H1 (cell line): ENCODE data around the gene GUCY1A2. TPM values are rescaled to one million over a fixed set of nuclear protein-coding genes. Genes with fewer than 3 reads are reported as not detected.

Source experiments
- CTCF ChIA-PET: fragments of 300-600 bp; sonication (Branson Sonifier 250); formaldehyde crosslinking; loops from one replicate; lab custom pipeline; 2021; ENCODE audit not compliant: partially characterized antibody; lab: Charles Lee
- POLR2A ChIA-PET: fragments of 300-600 bp; sonication (Branson Sonifier 250); formaldehyde crosslinking; loops from one replicate; lab custom pipeline; 2021; ENCODE audit warnings: inconsistent platforms; ENCODE audit not compliant: partially characterized antibody; lab: Charles Lee
- DNase-seq, 2 experiments: peaks; one replicate each; pipeline versions ENCODE4 v3.0.0 to v3.0.0-alpha.2; 2010 to 2022; ENCODE audit warnings: low spot score in 2 of 2, low read depth in 1 of 2, mixed read lengths in 1 of 2
- FAIRE-seq: peaks from 2 replicates; lab custom pipeline; 2011; peaks lifted over from hg19 to GRCh38; lab: Jason Lieb, UNC
- H2AFZ ChIP-seq: 2 replicates; pipeline ENCODE4 v1.8.1; 2012; ENCODE audit warnings: low read length, inconsistent platforms
- H2AK5ac ChIP-seq: 2 replicates; pipeline ENCODE4 v1.6.1; 2013; ENCODE audit warnings: low read depth, low read length
- H2BK120ac ChIP-seq: replicated peaks from 2 replicates; pipeline ENCODE3; 2013; ENCODE audit warnings: low read depth, low read length, inconsistent platforms
- H2BK12ac ChIP-seq: 2 replicates; pipeline ENCODE4 v1.6.1; 2013; ENCODE audit warnings: low read depth, low read length
- H2BK15ac ChIP-seq: 2 replicates; pipeline ENCODE4 v1.6.1; 2013; ENCODE audit warnings: low read length
- H2BK20ac ChIP-seq: 2 replicates; pipeline ENCODE4 v1.6.1; 2013; ENCODE audit warnings: low read length
- H2BK5ac ChIP-seq: 2 replicates; pipeline ENCODE4 v1.6.1; 2013; ENCODE audit warnings: low read depth, low read length
- H3K14ac ChIP-seq: 2 replicates; pipeline ENCODE4 v1.6.1; 2013; ENCODE audit warnings: inconsistent platforms; ENCODE audit not compliant: insufficient read length
- H3K18ac ChIP-seq: 2 replicates; pipeline ENCODE4 v1.6.1; 2013; ENCODE audit warnings: low read length; ENCODE audit errors: extremely low read depth
- H3K23ac ChIP-seq: 2 replicates; pipeline ENCODE4 v1.6.1; 2013; ENCODE audit warnings: inconsistent platforms; ENCODE audit not compliant: insufficient read length
- H3K23me2 ChIP-seq: 2 replicates; pipeline ENCODE4 v1.6.1; 2013; ENCODE audit warnings: low read depth, low read length
- H3K27ac ChIP-seq: 2 replicates; pipeline ENCODE4 v1.6.1; 2011; ENCODE audit warnings: low read depth, low read length, inconsistent platforms
- H3K27me3 ChIP-seq, 4 experiments: replicated peaks in 1 of 4; 1 replicate in 1 of 4; 2 replicates in 3 of 4; pipeline versions ENCODE4 v1.6.1 to v1.8.1; 2011 to 2013; ENCODE audit warnings: low read length in 3 of 4, mild to moderate bottlenecking in 3 of 4, inconsistent platforms in 2 of 4, mixed read lengths in 2 of 4, moderate library complexity in 1 of 4; ENCODE audit not compliant: control insufficient read depth in 3 of 4, insufficient read depth in 3 of 4; ENCODE audit errors: extremely low read depth in 1 of 4
- H3K36me3 ChIP-seq, 4 experiments: 2 replicates each; pipeline versions ENCODE4 v1.6.1 to v1.8.1; 2011 to 2013; ENCODE audit warnings: mild to moderate bottlenecking in 4 of 4, low read length in 3 of 4, moderate library complexity in 2 of 4, control low read depth in 1 of 4, inconsistent platforms in 1 of 4; ENCODE audit not compliant: insufficient read depth in 4 of 4, control insufficient read depth in 2 of 4
- H3K4ac ChIP-seq: replicated peaks from 2 replicates; pipeline ENCODE3; 2013; ENCODE audit warnings: low read length, low read depth, mixed read lengths, inconsistent platforms; ENCODE audit not compliant: insufficient read length
- H3K4me1 ChIP-seq, 4 experiments: replicated peaks in 1 of 4; 1 replicate in 1 of 4; 2 replicates in 3 of 4; pipeline versions ENCODE4 v1.6.1 to v1.8.1; 2011 to 2013; ENCODE audit warnings: low read length in 3 of 4, inconsistent platforms in 2 of 4, mixed read lengths in 1 of 4; ENCODE audit not compliant: insufficient read depth in 4 of 4, control insufficient read depth in 3 of 4
- H3K4me2 ChIP-seq, 2 experiments: 2 replicates each; pipeline versions ENCODE4 v1.6.1 to v1.8.1; 2011 to 2013; ENCODE audit warnings: low read depth in 2 of 2, low read length in 2 of 2, control low read depth in 1 of 2, inconsistent platforms in 1 of 2, mild to moderate bottlenecking in 1 of 2; ENCODE audit not compliant: insufficient read depth in 1 of 2
- H3K4me3 ChIP-seq, 4 experiments: fragments of 200-600, 300-600 bp in 1 of 4; sonication (generic), shearing (Covaris generic), sonication (Bioruptor Twin) in 1 of 4; 2 replicates each; pipeline versions ENCODE4 v1.5.1 to v1.8.1; 2011 to 2016; ENCODE audit warnings: low read length in 4 of 4, low read depth in 3 of 4, control low read depth in 2 of 4, inconsistent platforms in 2 of 4, mild to moderate bottlenecking in 2 of 4, mixed read lengths in 1 of 4, moderate library complexity in 1 of 4; ENCODE audit not compliant: insufficient read depth in 2 of 4; ENCODE audit errors: extremely low read depth in 1 of 4
- H3K56ac ChIP-seq: replicated peaks from 2 replicates; pipeline ENCODE3; 2013; ENCODE audit warnings: low read depth, mild to moderate bottlenecking, mixed read lengths, low read length, inconsistent platforms; ENCODE audit not compliant: insufficient read length
- H3K79me1 ChIP-seq: 2 replicates; pipeline ENCODE4 v1.6.1; 2013; ENCODE audit warnings: low read depth, low read length, control low read depth
- H3K79me2 ChIP-seq, 2 experiments: 2 replicates each; pipeline versions ENCODE4 v1.6.1 to v1.8.1; 2012 to 2013; ENCODE audit warnings: low read length in 2 of 2, mild to moderate bottlenecking in 2 of 2, inconsistent platforms in 1 of 2; ENCODE audit not compliant: insufficient read depth in 2 of 2, control insufficient read depth in 1 of 2
- H3K9ac ChIP-seq, 4 experiments: replicated peaks in 1 of 4; 1 replicate in 1 of 4; 2 replicates in 3 of 4; pipeline versions ENCODE4 v1.6.1 to v1.8.1; 2011 to 2013; ENCODE audit warnings: low read depth in 3 of 4, low read length in 3 of 4, control low read depth in 2 of 4, mild to moderate bottlenecking in 2 of 4, moderate library complexity in 2 of 4, inconsistent platforms in 1 of 4; ENCODE audit errors: extremely low read depth in 1 of 4
- H3K9me3 ChIP-seq, 2 experiments: 2 replicates each; pipeline versions ENCODE4 v1.6.1 to v1.8.1; 2012 to 2013; ENCODE audit warnings: mild to moderate bottlenecking in 2 of 2, moderate library complexity in 2 of 2, control low read depth in 1 of 2, inconsistent platforms in 1 of 2, low read depth in 1 of 2, low read length in 1 of 2, mixed read lengths in 1 of 2; ENCODE audit not compliant: insufficient read depth in 2 of 2
- H4K20me1 ChIP-seq, 2 experiments: replicated peaks in 1 of 2; 2 replicates each; pipeline versions ENCODE3 to v1.8.1; 2011 to 2013; ENCODE audit warnings: inconsistent platforms in 2 of 2, low read length in 2 of 2, mild to moderate bottlenecking in 1 of 2; ENCODE audit not compliant: insufficient read depth in 2 of 2, control insufficient read depth in 1 of 2
- H4K5ac ChIP-seq: 2 replicates; pipeline ENCODE4 v1.6.1; 2013; ENCODE audit warnings: low read length, low read depth, mixed read lengths, inconsistent platforms; ENCODE audit not compliant: insufficient read length
- H4K8ac ChIP-seq: 2 replicates; pipeline ENCODE4 v1.8.0; 2013; ENCODE audit warnings: mild to moderate bottlenecking, moderate library complexity, low read length, inconsistent platforms; ENCODE audit not compliant: insufficient read depth; ENCODE audit errors: extremely low read depth
- H4K91ac ChIP-seq: replicated peaks from 2 replicates; pipeline ENCODE3; 2013; ENCODE audit warnings: low read length, mixed read lengths, inconsistent platforms; ENCODE audit not compliant: insufficient read length
- BCL11A ChIP-seq, 2 experiments: IDR thresholded peaks; one replicate each; pipeline ENCODE4 v1.6.1; 2011; ENCODE audit warnings: low read depth in 2 of 2, low read length in 2 of 2, mild to moderate bottlenecking in 2 of 2
- CEBPB ChIP-seq: IDR thresholded peaks from 2 replicates; pipeline ENCODE4 v1.6.1; 2012; ENCODE audit warnings: low read depth, low read length
- CREB1 ChIP-seq: IDR thresholded peaks from 2 replicates; pipeline ENCODE4 v1.6.1; 2012; ENCODE audit warnings: inconsistent platforms
- EZH2 ChIP-seq: fragments of 200-600 bp; sonication (generic); IDR thresholded peaks from 2 replicates; pipeline ENCODE4 v1.7.1; 2012; ENCODE audit warnings: low read depth, mild to moderate bottlenecking, moderate library complexity, low read length, inconsistent platforms; ENCODE audit not compliant: severe bottlenecking
- FOSL1 ChIP-seq: IDR thresholded peaks from 2 replicates; pipeline ENCODE4 v1.6.1; 2011; ENCODE audit warnings: mild to moderate bottlenecking, low read depth, low read length, moderate library complexity; ENCODE audit not compliant: insufficient read depth
- KDM5A ChIP-seq: fragments of 200-600 bp; IDR thresholded peaks from 2 replicates; pipeline ENCODE4 v1.7.1; 2012; ENCODE audit warnings: mild to moderate bottlenecking, low read length, inconsistent platforms, mixed read lengths
- NANOG ChIP-seq: IDR thresholded peaks from 2 replicates; pipeline ENCODE4 v1.6.1; 2011; ENCODE audit warnings: low read length, low read depth, mild to moderate bottlenecking, inconsistent platforms; ENCODE audit not compliant: insufficient read depth, poor library complexity, severe bottlenecking
- NRF1 ChIP-seq: IDR thresholded peaks from 2 replicates; pipeline ENCODE4 v1.6.1; 2011; ENCODE audit warnings: mild to moderate bottlenecking, low read depth, low read length, improper control_type of control experiment
- PHF8 ChIP-seq: fragments of 200-600 bp; sonication (generic); conservative IDR thresholded peaks from 2 replicates; pipeline ENCODE4 v1.7.1; 2012; ENCODE audit warnings: low read depth, mild to moderate bottlenecking, inconsistent platforms, low read length, moderate library complexity
- RAD21 ChIP-seq, 2 experiments: IDR thresholded peaks in 1 of 2; conservative IDR thresholded peaks in 1 of 2; 2 replicates each; pipeline ENCODE4 v1.6.1; 2011; ENCODE audit warnings: low read depth in 2 of 2, low read length in 2 of 2, improper control_type of control experiment in 1 of 2, inconsistent platforms in 1 of 2, mild to moderate bottlenecking in 1 of 2, moderate library complexity in 1 of 2
- SIN3A ChIP-seq, 2 experiments: IDR thresholded peaks in 1 of 2; conservative IDR thresholded peaks in 1 of 2; 2 replicates each; pipeline ENCODE4 v1.6.1; 2011 to 2012; ENCODE audit warnings: low read length in 2 of 2, improper control_type of control experiment in 1 of 2, low read depth in 1 of 2, mild to moderate bottlenecking in 1 of 2
- SP1 ChIP-seq: IDR thresholded peaks from 2 replicates; pipeline ENCODE4 v1.6.1; 2011; ENCODE audit warnings: low read depth, low read length
- TCF12 ChIP-seq: IDR thresholded peaks from 2 replicates; pipeline ENCODE4 v1.6.1; 2011; ENCODE audit warnings: low read depth, mild to moderate bottlenecking, low read length
- WGBS, 2 experiments: shearing (Covaris generic) in 1 of 2; methylation state at CpG; one replicate each; pipeline versions ENCODE4 v1.1.6 to v1.1.7; 2013 to 2015; ENCODE audit warnings: low lambda C conversion rate in 2 of 2, mixed read lengths in 2 of 2, inconsistent platforms in 1 of 2, low coverage in 1 of 2, missing lambda C conversion rate in 1 of 2; ENCODE audit not compliant: insufficient replicate concordance in 2 of 2, insufficient coverage in 1 of 2, insufficient read length in 1 of 2; ENCODE audit errors: extremely low coverage in 1 of 2, missing lambda C conversion rate in 1 of 2; 5-methylcytosine and 5-hydroxymethylcytosine counted together
- polyA plus RNA-seq, 7 experiments: library from polyadenylated mRNA; depleted of rRNA in 3 of 7; stranded (reverse) in 5 of 7; unstranded in 2 of 7; fragments of >200 nt in 5 of 7; fragments of 200-250 nt in 2 of 7; gene quantifications; 1 replicate in 5 of 7; 2 replicates in 1 of 7; 4 replicates in 1 of 7; pipeline versions ENCODE4 v1.2.1 to v1.2.3, GENCODE V29; 2011 to 2013; ENCODE audit warnings: missing spikeins in 2 of 7, mixed read lengths in 2 of 7
- total RNA-seq: library from RNA; stranded (reverse); fragmentation: NEBNext Ultra II Directional; extraction: Animal tissue kit (Norgen Biotek cat#: 25700); gene quantifications from 2 replicates; pipeline ENCODE4 v1.2.1, GENCODE V29; 2021

The GUCY1A2 gene
- total and polyA plus RNA-seq, 2 of the 8 experiments (the other 6 are each of a cell fraction or from before 2014, with no cell fraction given) = 0.11 to 1.9 TPM

DNA sequence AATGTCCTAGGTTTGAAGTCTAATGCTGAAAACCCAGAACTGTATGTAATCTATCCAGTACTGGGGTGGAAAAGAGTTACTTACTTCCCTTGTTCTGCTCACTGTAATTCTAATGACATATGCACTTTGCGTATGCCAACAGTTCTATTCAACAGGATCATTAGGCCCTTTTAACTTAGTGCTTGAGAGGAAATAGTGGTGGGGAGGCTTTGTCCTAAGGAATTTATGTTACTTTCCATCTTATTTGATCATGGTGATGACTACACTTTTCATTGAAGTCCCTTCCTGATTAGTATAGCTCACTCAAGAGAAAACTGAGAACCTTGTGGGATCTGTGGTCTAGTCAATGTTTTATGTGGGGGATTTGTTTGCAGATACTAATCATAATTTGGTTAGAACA is 348.2 kb downstream of the GUCY1A2 start:
- no peak overlapping the region for H3K4me3 ChIP-seq
- peaks cover 0 to 4% (median 1%) of the 10 kb centered on the region in 4 experiments; a peak in 3 of 7 replicates for H3K4me1 ChIP-seq
- H3K27ac ChIP-seq = no peak overlapping the region
- no peaks in the 10 kb centered on the region for H3K23me2 ChIP-seq
- peak in 1 of 2 experiments; percentile 5 for DNase-seq
- no peak overlapping the region for H4K8ac ChIP-seq
- H4K91ac ChIP-seq = no peak overlapping the region
- no peak overlapping the region for H3K4ac ChIP-seq
- H3K18ac ChIP-seq = no peak overlapping the region
- no peaks in the 10 kb centered on the region for H3K27me3 ChIP-seq
- H2AK5ac ChIP-seq = no peak overlapping the region
- H3K79me1 ChIP-seq = no peaks in the 10 kb centered on the region
- H2BK12ac ChIP-seq = no peak overlapping the region
- WGBS, 2 experiments = 46% methylated on average over 1 of the region's 1 CpG; no CpG with 5 or more reads in 1 of the 2 experiments
- H2BK15ac ChIP-seq = no peak overlapping the region
- no peak overlapping the region for H2AFZ ChIP-seq
- H3K36me3 ChIP-seq = no peaks in the 10 kb centered on the region
- POLR2A ChIA-PET = no interaction called here
- no peak overlapping the region for H3K9ac ChIP-seq
- H3K14ac ChIP-seq = no peak overlapping the region
- no peak overlapping the region for H3K56ac ChIP-seq
- H2BK5ac ChIP-seq = no peak overlapping the region
- H3K4me2 ChIP-seq = no peak overlapping the region
- no peak overlapping the region for H2BK120ac ChIP-seq
- no peak overlapping the region for H3K23ac ChIP-seq
- no peaks in the 10 kb centered on the region for H3K9me3 ChIP-seq
- no peaks in the 10 kb centered on the region for H4K20me1 ChIP-seq
- no peaks in the 10 kb centered on the region for H3K79me2 ChIP-seq
- no peak overlapping the region for H4K5ac ChIP-seq
- CTCF ChIA-PET = interaction anchor here (1.1 kb wide), 1 partner anchor 9 kb away, joined by 4 read pairs; no protein-coding TSS in a partner anchor
- no peak for FAIRE-seq
- no peak overlapping the region for H2BK20ac ChIP-seq
- TF ChIP-seq SP1 (no peak), CEBPB (no peak), TCF12 (no peak), BCL11A (IDR thresholded peaks at IDR 0.05; ENCODE audit: low read depth in 2 of 2, low read length in 2 of 2) (no peak), SIN3A (conservative IDR thresholded peaks at IDR 0.05 in 1 of 2, IDR thresholded peaks at IDR 0.05 in 1 of 2; ENCODE audit: low read depth in 1 of 2, low read length in 2 of 2) (no peak), KDM5A (no peak), PHF8 (no peak), NANOG (no peak), CREB1 (no peak), EZH2 (no peak), NRF1 (no peak), FOSL1 (no peak), RAD21 (IDR thresholded peaks at IDR 0.05 in 1 of 2, conservative IDR thresholded peaks at IDR 0.05 in 1 of 2; ENCODE audit: low read depth in 2 of 2, low read length in 2 of 2) (no peak)
